NK-92 (cell line): ENCODE measurements around the gene CFAP54.
"Not testable (repeated sequence)": the region's sequence is repeated elsewhere in the genome, so short reads cannot be mapped to it uniquely, and the experiment has no call there.

Source experiments
- DNase-seq: peaks from one replicate; lab custom pipeline; 2025; ENCODE audit not compliant: unreplicated experiment; lab: John Stamatoyannopoulos, UW

Gene CFAP54

GRCh38 chr12:96489392-96490056 is at the start of gene CFAP54:
Gene CFAP54, plus strand, starts transcription at chr12:96489577. Its CDS starts 33 bp downstream, at chr12:96489610.
- DNase-seq = peak; percentile 58

- no peak for DNase-seq
These were observed 47.6 kb upstream of the CFAP54 start for GRCh38 chr12:96441816-96442215.

- no peak for DNase-seq
These were observed 46.5 kb upstream of the CFAP54 start for GRCh38 chr12:96442906-96443305.

- no peak for DNase-seq
These were observed 45.0 kb upstream of the CFAP54 start for GRCh38 chr12:96444399-96444798.

- DNase-seq = peak; percentile 11
These were observed 43.4 kb upstream of the CFAP54 start for GRCh38 chr12:96445691-96446583.

- no peak for DNase-seq
These were observed 42.1 kb upstream of the CFAP54 start for GRCh38 chr12:96447256-96447655.

GRCh38 chr12:96448300-96448699 is 41.1 kb upstream of the CFAP54 start:
- DNase-seq = no peak

- DNase-seq = no peak
These were observed 37.0 kb upstream of the CFAP54 start for GRCh38 chr12:96452261-96452922.

- DNase-seq = no peak
These were observed 35.0 kb upstream of the CFAP54 start for GRCh38 chr12:96454396-96454795.

- DNase-seq = no peak
These were observed 33.0 kb upstream of the CFAP54 start for GRCh38 chr12:96456265-96456974.

GRCh38 chr12:96457191-96457930 is 32.0 kb upstream of the CFAP54 start:
- no peak for DNase-seq

- DNase-seq = not testable (repeated sequence)
These were observed 30.1 kb upstream of the CFAP54 start for GRCh38 chr12:96459281-96459680.

- DNase-seq = no peak
These were observed 26.7 kb upstream of the CFAP54 start for GRCh38 chr12:96462571-96463280.

GRCh38 chr12:96465896-96466295 is 23.5 kb upstream of the CFAP54 start:
- no peak for DNase-seq

- no peak for DNase-seq
These were observed 22.2 kb upstream of the CFAP54 start for GRCh38 chr12:96466939-96467751.

- DNase-seq = no peak
These were observed 17.9 kb upstream of the CFAP54 start for GRCh38 chr12:96471368-96472050.

- no peak for DNase-seq
These were observed 17.0 kb upstream of the CFAP54 start for GRCh38 chr12:96472384-96472783.

- DNase-seq = no peak
These were observed 15.8 kb upstream of the CFAP54 start for GRCh38 chr12:96473394-96474093.
